Measurements from ENCODE around the gene SNAPIN.

DNA sequence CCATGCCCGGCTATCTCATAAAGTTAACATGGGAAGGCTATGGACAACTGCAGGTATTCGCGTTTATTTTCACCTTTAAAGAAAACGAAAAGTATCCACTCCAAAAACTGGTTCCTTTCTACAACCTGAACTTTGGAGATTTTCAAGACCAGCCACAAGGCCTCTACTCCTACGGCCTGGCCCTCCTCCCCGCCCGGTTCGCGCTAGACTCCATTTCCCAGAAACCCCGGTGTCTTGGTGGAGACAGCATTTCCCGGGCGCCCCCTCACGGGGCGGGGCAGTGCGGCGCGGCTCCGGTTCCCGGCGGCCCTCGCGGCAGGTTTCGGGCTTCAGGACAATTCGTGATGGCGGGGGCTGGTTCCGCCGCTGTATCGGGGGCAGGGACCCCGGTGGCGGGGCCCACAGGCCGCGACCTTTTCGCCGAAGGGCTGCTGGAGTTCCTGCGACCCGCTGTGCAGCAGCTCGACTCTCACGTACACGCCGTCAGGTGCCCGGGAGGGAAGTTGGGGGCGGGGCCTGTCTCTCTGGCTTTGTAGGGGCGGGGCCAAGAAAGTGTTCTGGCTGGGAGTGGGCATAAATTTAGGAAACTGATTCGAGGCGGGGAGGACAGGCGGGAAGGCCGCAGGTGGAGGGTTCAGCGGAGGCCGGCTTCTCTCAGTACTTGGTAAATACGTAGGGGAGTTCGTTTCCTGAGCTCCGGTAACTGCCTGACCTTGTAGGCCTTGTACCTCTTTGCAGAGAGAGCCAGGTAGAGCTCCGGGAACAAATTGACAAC, at the start of gene SNAPIN:
- no peak for TF ChIP-seq SUZ12 (IDR thresholded peaks at IDR 0.05)
- TF ChIP-seq FOXK2 (IDR thresholded peaks at IDR 0.05), result no peak
- peak; percentile 23; the same call in 1 of the 2 replicates for TF ChIP-seq ELF4 (IDR thresholded peaks at IDR 0.05)
- no peak for TF ChIP-seq CTBP1 (IDR thresholded peaks at IDR 0.05; ENCODE audit: borderline replicate concordance)
- TF ChIP-seq SP1 (IDR thresholded peaks at IDR 0.05), result no peak
- TF ChIP-seq HDGF (IDR thresholded peaks at IDR 0.05; ENCODE audit: borderline replicate concordance), result 0 out of 2 replicates have a peak, but pooled peaks have one; percentile 16
- TF ChIP-seq LEF1 (IDR thresholded peaks at IDR 0.05; ENCODE audit: borderline replicate concordance), result no peak
- no peak for TF ChIP-seq ZNF384 (IDR thresholded peaks at IDR 0.05)
- TF ChIP-seq FOXM1 (IDR thresholded peaks at IDR 0.05; ENCODE audit: borderline replicate concordance), result no peak

Data from HEK293T (cell line).